B cell (primary cell): Measurements from ENCODE around the gene GGNBP2. TPM values are rescaled to one million over a fixed set of nuclear protein-coding genes. Genes with fewer than 3 reads are reported as not detected.
"Not testable (repeated sequence)": the region's sequence is repeated elsewhere in the genome, so short reads cannot be mapped to it uniquely, and the experiment has no call there.

Experiments used
- ATAC-seq: fragments of 200-7000 bp; cut with Tn5 transposase; one replicate; pipeline ENCODE4 v1.10.0; 2021; ENCODE audit warnings: low read depth, mild to moderate bottlenecking, moderate number of reproducible peaks, moderate library complexity
- CTCF ChIA-PET: fragments of 350-600 bp; sonication (Branson Sonifier 250); formaldehyde crosslinking; loops from one replicate; lab custom pipeline; 2021; ENCODE audit warnings: antibody characterized with exemption, inconsistent platforms; lab: Charles Lee
- POLR2A ChIA-PET: fragments of 350-600 bp; sonication (Branson Sonifier 250); formaldehyde crosslinking; loops from one replicate; lab custom pipeline; 2021; ENCODE audit warnings: antibody characterized with exemption; lab: Charles Lee
- DNase-seq: peaks from one replicate; pipeline ENCODE4 v3.0.0; 2013
- H2AFZ ChIP-seq: 2 replicates; pipeline ENCODE4 v1.6.1; 2012; ENCODE audit warnings: mild to moderate bottlenecking, low read depth, low read length; ENCODE audit not compliant: insufficient read depth, poor library complexity, severe bottlenecking
- H3K27ac ChIP-seq, 2 donors: 1 replicate in 1 of 2; 2 replicates in 1 of 2; pipeline ENCODE4 v1.5.1; 2012 to 2013; ENCODE audit warnings: low read length in 2 of 2, mild to moderate bottlenecking in 2 of 2, moderate library complexity in 1 of 2
- H3K27me3 ChIP-seq, 4 experiments: fragments of 200-600 bp in 1 of 4; sonication (generic) in 1 of 4; replicated peaks in 1 of 4; 1 replicate in 2 of 4; 2 replicates in 2 of 4; pipeline versions ENCODE4 v1.6.1 to v1.7.0; 2013 to 2016; ENCODE audit warnings: low read length in 3 of 4, mild to moderate bottlenecking in 2 of 4, mixed read lengths in 1 of 4, moderate library complexity in 1 of 4; ENCODE audit not compliant: insufficient read depth in 4 of 4, control insufficient read depth in 3 of 4; ENCODE audit errors: control extremely low read depth in 1 of 4
- H3K36me3 ChIP-seq, 2 experiments: replicated peaks in 1 of 2; 1 replicate in 1 of 2; 2 replicates in 1 of 2; pipeline versions ENCODE4 v1.6.1 to v1.7.1; 2013; ENCODE audit warnings: low read length in 1 of 2; ENCODE audit not compliant: insufficient read depth in 2 of 2, control insufficient read depth in 1 of 2; ENCODE audit errors: control extremely low read depth in 1 of 2, extremely low read depth in 1 of 2
- H3K4me1 ChIP-seq, 2 donors: fragments of 200-600 bp in 1 of 2; sonication (generic) in 1 of 2; 1 replicate in 1 of 2; 2 replicates in 1 of 2; pipeline versions ENCODE4 v1.5.1 to v1.6.1; 2013 to 2017; ENCODE audit warnings: low read length in 2 of 2; ENCODE audit not compliant: control insufficient read depth in 2 of 2, insufficient read depth in 2 of 2
- H3K4me2 ChIP-seq: replicated peaks from 2 replicates; pipeline ENCODE3; 2012; ENCODE audit warnings: mild to moderate bottlenecking, low read depth, low read length; ENCODE audit not compliant: poor library complexity, severe bottlenecking
- H3K4me3 ChIP-seq, 5 experiments: fragments of 200-600 bp in 1 of 5; sonication (generic) in 1 of 5; 1 replicate in 3 of 5; 2 replicates in 2 of 5; pipeline versions ENCODE4 v1.5.1 to v1.7.0; 2011 to 2016; ENCODE audit warnings: low read length in 4 of 5, mild to moderate bottlenecking in 4 of 5, low read depth in 2 of 5, control low read depth in 1 of 5, moderate library complexity in 1 of 5; ENCODE audit not compliant: insufficient read depth in 1 of 5; ENCODE audit errors: control extremely low read depth in 1 of 5, extremely low read depth in 1 of 5
- H3K79me2 ChIP-seq: fragments of 200-600 bp; sonication (generic); one replicate; pipeline ENCODE4 v1.6.0; 2016; ENCODE audit warnings: low read length; ENCODE audit not compliant: control insufficient read depth, insufficient read depth
- H3K9ac ChIP-seq: fragments of 200-600 bp; sonication (generic); 2 replicates; pipeline ENCODE4 v1.6.1; 2017; ENCODE audit warnings: mild to moderate bottlenecking, low read length, moderate library complexity
- H3K9me3 ChIP-seq, 3 donors: one replicate each; pipeline versions ENCODE4 v1.6.1 to v1.7.1; 2013; ENCODE audit warnings: low read length in 2 of 3; ENCODE audit not compliant: control insufficient read depth in 2 of 3, insufficient read depth in 1 of 3; ENCODE audit errors: control extremely low read depth in 1 of 3
- H4K20me1 ChIP-seq: 2 replicates; pipeline ENCODE4 v1.6.0; 2012; ENCODE audit warnings: mild to moderate bottlenecking, low read length; ENCODE audit not compliant: insufficient read depth, control insufficient read depth, poor library complexity, severe bottlenecking
- H3K27ac Mint-ChIP-seq: one replicate; pipeline ENCODE4 v1.8.0; 2021; ENCODE audit warnings: mixed read lengths
- H3K27me3 Mint-ChIP-seq: one replicate; pipeline ENCODE4 v1.8.0; 2021; ENCODE audit warnings: mixed read lengths
- H3K4me1 Mint-ChIP-seq: one replicate; pipeline ENCODE4 v1.8.0; 2021; ENCODE audit warnings: mixed read lengths
- H3K4me3 Mint-ChIP-seq: one replicate; pipeline ENCODE4 v1.8.0; 2021; ENCODE audit warnings: mixed read lengths
- H3K9me3 Mint-ChIP-seq: one replicate; pipeline ENCODE4 v1.8.0; 2022; ENCODE audit warnings: mixed read lengths; ENCODE audit not compliant: insufficient read depth
- CTCF ChIP-seq: fragments of 200-600 bp; IDR thresholded peaks from one replicate; pipeline ENCODE4 v1.8.0; 2022; ENCODE audit warnings: antibody characterized with exemption, mild to moderate bottlenecking
- EZH2 ChIP-seq: IDR thresholded peaks from 2 replicates; pipeline ENCODE4 v1.6.1; 2012; ENCODE audit warnings: borderline replicate concordance, low read depth, mild to moderate bottlenecking, moderate library complexity, low read length; ENCODE audit not compliant: insufficient read depth, poor library complexity, severe bottlenecking
- WGBS: methylation state at CpG from one replicate; pipeline ENCODE4 v1.1.5; 2013; ENCODE audit warnings: missing lambda C conversion rate; ENCODE audit not compliant: insufficient coverage; 5-methylcytosine and 5-hydroxymethylcytosine counted together
- intact Hi-C: fragments of 100-400 bp; cut with micrococcal nuclease; formaldehyde crosslinking; loops from one replicate; pipeline ENCODE4 v1.10.0; 2022
- polyA plus RNA-seq: library from polyadenylated mRNA; depleted of rRNA; stranded (reverse); fragments of >200 nt; gene quantifications from 2 replicates; pipeline ENCODE4 v1.2.3, GENCODE V29; 2012
- total RNA-seq, 2 donors: library from RNA; stranded (reverse); fragments of 120-200 nt in 1 of 2; gene quantifications; 1 replicate in 1 of 2; 2 replicates in 1 of 2; pipeline versions ENCODE4 v1.2.3 to v1.2.4, GENCODE V29; 2013 to 2022

Gene GGNBP2
- total and polyA plus RNA-seq, 2 donors (not counting 1 experiment from before 2014, with no cell fraction given) = 107 to 137 TPM

DNA sequence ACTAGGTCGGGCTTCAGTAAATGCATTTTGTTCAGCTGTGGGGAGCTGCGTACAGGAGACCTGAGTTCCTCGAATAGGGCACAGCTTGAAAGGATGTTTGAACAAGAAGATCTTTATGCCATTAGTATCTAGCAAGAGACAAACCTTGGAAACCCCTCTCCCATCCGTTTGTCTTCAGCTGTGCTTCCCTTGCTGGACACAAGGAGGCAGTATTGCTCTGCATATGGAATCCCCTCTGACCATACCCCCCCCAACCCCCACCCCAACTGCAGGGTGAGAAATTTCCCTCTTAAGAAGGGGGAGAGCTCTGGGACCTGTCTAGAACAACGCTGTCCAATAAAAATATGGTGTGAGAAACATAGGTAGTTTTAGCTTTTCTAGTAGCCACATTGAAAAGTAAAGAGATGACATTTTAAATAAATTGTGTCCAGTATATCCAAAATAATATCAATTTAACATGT is 58.2 kb downstream of the GGNBP2 start:
- peak overlapping the region; percentile 92 for H3K4me3 Mint-ChIP-seq
- Histone ChIP-seq H3K27me3 (no peaks in the 10 kb centered on the region), H3K4me3 (peak overlapping the region; percentile 55 to 100 (median 90)), H3K4me1 (peaks cover 11 to 25% of the 10 kb centered on the region in 2 donors), H3K4me2 (peak overlapping the region; percentile 95), H3K27ac (no peak overlapping the region), H3K9me3 (no peaks in the 10 kb centered on the region), H4K20me1 (peaks cover 17% of the 10 kb centered on the region), H3K36me3 (no peaks in the 10 kb centered on the region), H3K79me2 (peaks cover 36% of the 10 kb centered on the region), H2AFZ (peak overlapping the region; percentile 92), H3K9ac (peak overlapping the region; percentile 95)
- peaks cover 40% of the 10 kb centered on the region for H3K4me1 Mint-ChIP-seq
- peak; percentile 83 for DNase-seq
- peak; percentile 44 for ATAC-seq
- intact Hi-C loops = loop anchor here (1.0 kb wide), 1 partner anchor 444 kb away; no protein-coding TSS in a partner anchor
- peak overlapping the region; percentile 69 for H3K27ac Mint-ChIP-seq
- ChIA-PET POLR2A (interaction anchor here (0.8 to 1.0 kb wide), 2 partner anchors 58 to 770 kb away, joined by 3 to 4 read pairs; partner anchors contain the start of gene GGNBP2), CTCF (interaction anchor here (0.6 to 4.5 kb wide), 24 partner anchors 9 to 1688 kb away, joined by 3 to 66 read pairs (median 4); no protein-coding TSS in a partner anchor)
- no peaks in the 10 kb centered on the region for H3K9me3 Mint-ChIP-seq
- TF ChIP-seq CTCF (peak; percentile 93), EZH2 (no peak)
- 0% methylated on average over 3 of the region's 5 CpGs for WGBS
- H3K27me3 Mint-ChIP-seq = no peaks in the 10 kb centered on the region

DNA sequence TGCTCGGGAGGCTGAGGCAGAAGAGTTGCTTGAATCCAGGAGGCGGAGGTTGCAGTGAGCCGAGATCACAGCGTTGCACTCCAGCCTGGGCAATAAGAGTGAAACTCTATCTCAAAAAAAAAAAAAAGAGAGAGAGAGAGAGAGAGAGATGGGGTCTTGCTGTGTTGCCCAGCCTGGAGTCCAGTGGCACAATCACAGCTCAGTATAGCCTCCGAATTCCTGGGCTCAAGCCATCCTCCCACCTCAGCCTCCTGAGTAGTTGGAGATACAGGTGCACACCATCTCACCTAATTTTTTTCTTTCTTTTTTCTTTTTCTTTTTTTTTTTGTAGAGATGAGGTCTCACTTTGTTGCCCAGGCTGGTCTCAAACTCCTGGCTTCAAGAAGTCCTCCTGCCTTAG is 60.3 kb downstream of the GGNBP2 start:
- H3K79me2 ChIP-seq = peaks cover 36% of the 10 kb centered on the region
- WGBS = 100% methylated on average over 1 of the region's 5 CpGs

More for the DNA sequence above, 60.3 kb downstream of the GGNBP2 start:
- H3K4me3 Mint-ChIP-seq, H3K9me3 ChIP-seq, H3K27ac Mint-ChIP-seq, H3K27me3 ChIP-seq, ATAC-seq, H2AFZ ChIP-seq, H3K9ac ChIP-seq, H3K36me3 ChIP-seq, H3K27me3 Mint-ChIP-seq, DNase-seq, H3K4me3 ChIP-seq, intact Hi-C loops, H3K27ac ChIP-seq, H3K4me2 ChIP-seq, H3K9me3 Mint-ChIP-seq: not testable (repeated sequence)
- H3K4me1 Mint-ChIP-seq = peaks cover 50% of the 10 kb centered on the region
- POLR2A ChIA-PET = interaction anchor here (0.7 kb wide), 1 partner anchor 370 kb away, joined by 3 read pairs; no protein-coding TSS in a partner anchor
- CTCF ChIA-PET = interaction anchor here (0.7 to 4.5 kb wide), 3 partner anchors 442 to 1083 kb away, joined by 4 to 66 read pairs (median 11); no protein-coding TSS in a partner anchor
- Histone ChIP-seq H4K20me1 (peaks cover 17% of the 10 kb centered on the region), H3K4me1 (peaks cover 11 to 37% of the 10 kb centered on the region in 2 donors)
